Parathyroid adenoma (tissue), 2 donors: ENCODE measurements around the gene C6orf132.

Experiments used
- H2AFZ ChIP-seq: fragments of 300-600 bp; sonication (generic); one replicate; pipeline ENCODE4 v1.7.0; 2017; ENCODE audit warnings: antibody characterized with exemption, mild to moderate bottlenecking
- H3K27ac ChIP-seq: fragments of 300-600 bp; sonication (generic); one replicate; pipeline ENCODE4 v1.7.0; 2017
- H3K27me3 ChIP-seq: fragments of 300-600 bp; sonication (generic); one replicate; pipeline ENCODE4 v1.7.0; 2017; ENCODE audit warnings: low read length; ENCODE audit not compliant: control insufficient read depth, insufficient read depth
- H3K36me3 ChIP-seq: fragments of 300-600 bp; sonication (generic); one replicate; pipeline ENCODE4 v1.7.0; 2017; ENCODE audit warnings: low read length; ENCODE audit not compliant: control insufficient read depth, insufficient read depth
- H3K4me1 ChIP-seq: fragments of 300-600 bp; sonication (generic); one replicate; pipeline ENCODE4 v1.7.0; 2017; ENCODE audit warnings: control low read depth
- H3K4me2 ChIP-seq: fragments of 300-600 bp; sonication (generic); one replicate; pipeline ENCODE4 v1.7.0; 2017; ENCODE audit warnings: low read length
- H3K4me3 ChIP-seq: fragments of 300-600 bp; sonication (generic); one replicate; pipeline ENCODE4 v1.7.0; 2017; ENCODE audit warnings: low read depth, low read length
- H3K79me2 ChIP-seq: fragments of 300-600 bp; sonication (generic); one replicate; pipeline ENCODE4 v1.7.0; 2017; ENCODE audit warnings: control low read depth
- H3K9ac ChIP-seq: fragments of 300-600 bp; sonication (generic); one replicate; pipeline ENCODE4 v1.7.0; 2017; ENCODE audit warnings: mild to moderate bottlenecking
- H3K9me3 ChIP-seq: fragments of 300-600 bp; sonication (generic); one replicate; pipeline ENCODE4 v1.7.0; 2017; ENCODE audit warnings: low read length; ENCODE audit not compliant: control insufficient read depth
- CTCF ChIP-seq: fragments of 300-600 bp; sonication (generic); IDR thresholded peaks from one replicate; pipeline ENCODE4 v1.7.0; 2017; ENCODE audit warnings: antibody characterized with exemption, mild to moderate bottlenecking
- donor health status: primary hyperparathyroidism.

The C6orf132 gene

GRCh38 chr6:42124223-42124836 is 18.1 kb downstream of the C6orf132 start:
- TF ChIP-seq CTCF = no peak
- no peak overlapping the region for H3K9ac ChIP-seq

GRCh38 chr6:42123379-42124103 is 18.9 kb downstream of the C6orf132 start:
- no peak overlapping the region for H3K27ac ChIP-seq
- no peak overlapping the region for H2AFZ ChIP-seq
- TF ChIP-seq CTCF = no peak
- H3K9me3 ChIP-seq = no peaks in the 10 kb centered on the region
- no peak overlapping the region for H3K4me2 ChIP-seq
- H3K9ac ChIP-seq = no peak overlapping the region
- no peaks in the 10 kb centered on the region for H3K36me3 ChIP-seq
- H3K79me2 ChIP-seq = no peaks in the 10 kb centered on the region
- no peaks in the 10 kb centered on the region for H3K27me3 ChIP-seq
- no peak overlapping the region for H3K4me3 ChIP-seq
- no peaks in the 10 kb centered on the region for H3K4me1 ChIP-seq

More at GRCh38 chr6:42124223-42124836, 18.1 kb downstream of the C6orf132 start:
- H3K27ac ChIP-seq = no peak overlapping the region
- no peaks in the 10 kb centered on the region for H3K79me2 ChIP-seq
- H2AFZ ChIP-seq = no peak overlapping the region
- H3K4me2 ChIP-seq = no peak overlapping the region
- no peaks in the 10 kb centered on the region for H3K9me3 ChIP-seq
- no peaks in the 10 kb centered on the region for H3K36me3 ChIP-seq
- H3K4me3 ChIP-seq = no peak overlapping the region
- no peaks in the 10 kb centered on the region for H3K4me1 ChIP-seq
- H3K27me3 ChIP-seq = no peaks in the 10 kb centered on the region

- Histone ChIP-seq H2AFZ (no peak overlapping the region), H3K79me2 (no peaks in the 10 kb centered on the region), H3K27ac (no peak overlapping the region), H3K4me3 (no peak overlapping the region), H3K27me3 (no peaks in the 10 kb centered on the region), H3K4me1 (no peaks in the 10 kb centered on the region), H3K9ac (no peak overlapping the region), H3K36me3 (no peaks in the 10 kb centered on the region), H3K9me3 (no peaks in the 10 kb centered on the region), H3K4me2 (no peak overlapping the region)
- TF ChIP-seq CTCF = no peak
These were observed 21.2 kb downstream of the C6orf132 start for GRCh38 chr6:42120895-42121865.

- no peaks in the 10 kb centered on the region for H3K36me3 ChIP-seq
- H3K9ac ChIP-seq = no peak overlapping the region
These were observed 24.0 kb downstream of the C6orf132 start for GRCh38 chr6:42118162-42119001.

More at GRCh38 chr6:42118162-42119001, 24.0 kb downstream of the C6orf132 start:
- H3K79me2 ChIP-seq = no peaks in the 10 kb centered on the region
- no peak overlapping the region for H3K4me3 ChIP-seq
- H2AFZ ChIP-seq = peak overlapping the region; percentile 52
- H3K27ac ChIP-seq = peak overlapping the region; percentile 20
- H3K27me3 ChIP-seq = no peaks in the 10 kb centered on the region
- TF ChIP-seq CTCF = no peak
- no peak overlapping the region for H3K4me2 ChIP-seq
- no peaks in the 10 kb centered on the region for H3K9me3 ChIP-seq
- H3K4me1 ChIP-seq = no peaks in the 10 kb centered on the region
